PFSK-1 (cell line): ENCODE results near the gene MYH8.

Experiments
- FOXP2 ChIP-seq: optimal IDR thresholded peaks from 2 replicates; pipeline ENCODE3; 2011; ENCODE audit warnings: borderline replicate concordance, control low read depth, inconsistent platforms; ENCODE audit not compliant: insufficient read depth; ENCODE audit errors: extremely low read length, extremely low read depth
- POLR2AphosphoS5 ChIP-seq: IDR thresholded peaks from 2 replicates; pipeline ENCODE4 v1.6.1; 2012; ENCODE audit warnings: low read depth, mild to moderate bottlenecking, control low read depth, low read length, moderate library complexity
- REST ChIP-seq, 2 experiments: IDR thresholded peaks; 2 replicates each; pipeline versions ENCODE4 v1.6.1 to v1.8.0; 2011 to 2012; ENCODE audit warnings: low read depth in 2 of 2, low read length in 2 of 2, control low read depth in 1 of 2, inconsistent platforms in 1 of 2, mild to moderate bottlenecking in 1 of 2, moderate library complexity in 1 of 2; ENCODE audit not compliant: insufficient read depth in 1 of 2
- SIN3A ChIP-seq: IDR thresholded peaks from 2 replicates; pipeline ENCODE4 v1.6.1; 2012; ENCODE audit warnings: mild to moderate bottlenecking, low read length, moderate library complexity, borderline replicate concordance; ENCODE audit not compliant: insufficient read depth
- TAF1 ChIP-seq: IDR thresholded peaks from 2 replicates; pipeline ENCODE4 v1.6.1; 2012; ENCODE audit warnings: low read length, control low read depth, borderline replicate concordance; ENCODE audit not compliant: insufficient read depth

- TF ChIP-seq POLR2AphosphoS5 (no peak), TAF1 (no peak), FOXP2 (no peak), REST (IDR thresholded peaks at IDR 0.05; ENCODE audit: insufficient read depth in 1 of 2, low read depth in 2 of 2, low read length in 2 of 2) (no peak), SIN3A (no peak)
Observed at GRCh38 chr17:10357768-10358167, 64.0 kb downstream of the MYH8 start.
